CD4-positive, alpha-beta T cell treated with Interleukin-10 for 1 hour (primary cell): ENCODE measurements around the gene IQSEC3.

Source experiments
- DNase-seq: peaks from one replicate; pipeline ENCODE4 v3.0.0-alpha.2; 2020

The IQSEC3 gene

GRCh38 chr12:168763-169525 lies 102.4 kb downstream of the IQSEC3 start:
- no peak for DNase-seq

- no peak for DNase-seq
These were observed 103.2 kb downstream of the IQSEC3 start for GRCh38 chr12:169528-170370.

GRCh38 chr12:170371-171225 lies 104.0 kb downstream of the IQSEC3 start:
- no peak for DNase-seq

GRCh38 chr12:171276-171675 lies 104.7 kb downstream of the IQSEC3 start:
- DNase-seq = no peak

- DNase-seq = no peak
These were observed 105.4 kb downstream of the IQSEC3 start for GRCh38 chr12:171743-172676.

GRCh38 chr12:172732-173161 lies 106.2 kb downstream of the IQSEC3 start:
- no peak for DNase-seq

- DNase-seq = no peak
These were observed 107.6 kb downstream of the IQSEC3 start for GRCh38 chr12:174124-174523.

GRCh38 chr12:174596-174995 lies 108.0 kb downstream of the IQSEC3 start:
- DNase-seq = no peak

GRCh38 chr12:175250-175649 lies 108.7 kb downstream of the IQSEC3 start:
- DNase-seq = no peak

- no peak for DNase-seq
These were observed 109.2 kb downstream of the IQSEC3 start for GRCh38 chr12:175759-176158.

GRCh38 chr12:176321-177181 lies 110.0 kb downstream of the IQSEC3 start:
- no peak for DNase-seq

GRCh38 chr12:177336-177979 lies 110.9 kb downstream of the IQSEC3 start:
- DNase-seq = no peak

GRCh38 chr12:177980-178828 lies 111.6 kb downstream of the IQSEC3 start:
- no peak for DNase-seq

- DNase-seq = no peak
These were observed 112.2 kb downstream of the IQSEC3 start for GRCh38 chr12:178829-179109.

- no peak for DNase-seq
These were observed 112.7 kb downstream of the IQSEC3 start for GRCh38 chr12:179131-179884.

GRCh38 chr12:179885-180284 lies 113.3 kb downstream of the IQSEC3 start:
- no peak for DNase-seq

GRCh38 chr12:180445-180844 lies 113.9 kb downstream of the IQSEC3 start:
- no peak for DNase-seq

GRCh38 chr12:181921-182320 lies 115.4 kb downstream of the IQSEC3 start:
- no peak for DNase-seq

- DNase-seq = no peak
These were observed 115.9 kb downstream of the IQSEC3 start for GRCh38 chr12:182381-182892.
